ENCODE measurements around the gene ANKRD9. TPM values are rescaled to one million over a fixed set of nuclear protein-coding genes. Genes with fewer than 3 reads are reported as not detected.

ANKRD9 gene
- polyA plus RNA-seq, 1 donor from 2014 or later: 1.5 TPM

GRCh38 chr14:102504328-102504999, 5.1 kb downstream of the ANKRD9 start:
- H3K4me2 ChIP-seq (ENCODE audit: low read length): no peak overlapping the region
- no peak overlapping the region for H3K27ac ChIP-seq (ENCODE audit: low read length)

More at GRCh38 chr14:102504328-102504999, 5.1 kb downstream of the ANKRD9 start:
- H3K27me3 ChIP-seq (ENCODE audit: insufficient read depth, low read depth, low read length): no peaks in the 10 kb centered on the region
- H3K9me3 ChIP-seq (ENCODE audit: low read length): no peaks in the 10 kb centered on the region
- no peaks in the 10 kb centered on the region for H4K20me1 ChIP-seq (ENCODE audit: insufficient read depth)
- H3K9ac ChIP-seq (ENCODE audit: low read length): no peak overlapping the region
- H3K36me3 ChIP-seq (ENCODE audit: insufficient read depth, low read length): no peaks in the 10 kb centered on the region
- no peaks in the 10 kb centered on the region for H3K9me2 ChIP-seq (ENCODE audit: insufficient read depth, low read length)
- no peaks in the 10 kb centered on the region for H3K79me2 ChIP-seq (replicated peaks; ENCODE audit: insufficient read depth, low read length)
- no peaks in the 10 kb centered on the region for H3F3A ChIP-seq (ENCODE audit: insufficient read depth, low read length, poor library complexity, severe bottlenecking)
- H3K4me3 ChIP-seq (ENCODE audit: low read length): no peak overlapping the region
- no peak overlapping the region for H2AFZ ChIP-seq (ENCODE audit: low read depth, low read length)
- TF ChIP-seq MXI1 (conservative IDR thresholded peaks at IDR 0.05; ENCODE audit: poor library complexity, severe bottlenecking) (no peak), EP300 (conservative IDR thresholded peaks at IDR 0.05; ENCODE audit: poor library complexity, severe bottlenecking) (no peak), REST (IDR thresholded peaks at IDR 0.05; ENCODE audit: borderline replicate concordance) (no peak), TAF1 (IDR thresholded peaks at IDR 0.05; ENCODE audit: low read depth) (no peak), POLR2AphosphoS5 (IDR thresholded peaks at IDR 0.05) (no peak), CTCF (IDR thresholded peaks at IDR 0.05; ENCODE audit: poor library complexity, severe bottlenecking) (no peak), SMC3 (conservative IDR thresholded peaks at IDR 0.05; ENCODE audit: poor library complexity) (no peak), EZH2 (IDR thresholded peaks at IDR 0.05; ENCODE audit: borderline replicate concordance, insufficient read depth, low read length, poor library complexity, severe bottlenecking) (no peak), RAD21 (conservative IDR thresholded peaks at IDR 0.05) (no peak)

Measured in neural cell (in vitro differentiated cells).